ENCODE results near the gene VPS9D1. TPM values are rescaled to one million over a fixed set of nuclear protein-coding genes. Genes with fewer than 3 reads are reported as not detected.

Gene VPS9D1
- total RNA-seq, 4 donors from 2014 or later: 7.1 to 25.0 (median 13.8) TPM

DNA sequence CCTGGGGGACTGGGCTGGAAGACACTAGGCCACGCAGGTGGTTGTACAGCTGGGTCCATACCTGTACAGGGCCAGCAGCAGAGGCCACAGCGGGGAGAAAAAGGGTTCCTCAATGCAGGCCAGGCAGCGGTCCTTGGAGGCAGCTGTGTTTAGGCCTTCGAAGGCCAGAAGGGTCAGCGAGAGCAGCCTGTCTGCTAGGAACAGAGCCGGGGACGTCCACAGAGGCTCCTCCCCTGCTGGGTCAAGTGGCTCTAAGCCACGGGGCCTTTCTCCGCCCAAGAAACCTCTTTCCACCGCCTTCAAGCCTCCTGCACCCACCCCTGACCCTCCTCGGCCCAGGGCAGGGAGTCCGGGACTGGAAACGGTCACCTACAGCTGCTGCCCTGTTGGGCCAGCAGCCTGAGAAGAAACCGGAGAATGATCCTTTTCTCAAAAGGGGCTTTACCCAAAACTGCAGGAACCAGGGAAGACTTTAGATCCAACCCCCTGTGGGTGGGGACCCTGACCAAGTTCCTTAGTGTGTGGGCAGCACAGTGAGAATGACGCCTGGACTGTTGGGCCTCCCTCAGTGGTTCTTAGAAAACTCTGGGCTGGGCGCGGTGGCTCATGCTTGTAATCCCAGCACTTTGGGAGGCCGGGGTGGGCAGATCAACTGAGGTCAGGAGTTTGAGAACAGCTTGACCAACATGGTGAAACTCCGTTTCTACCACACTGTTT, 10.8 kb downstream of the VPS9D1 start:
- Histone ChIP-seq H3K36me3 (peaks cover 0 to 21% (median 0%) of the 10 kb centered on the region in 3 donors), H3K27me3 (peaks cover 0 to 9% (median 0%) of the 10 kb centered on the region in 4 donors), H3K4me3 (no peak overlapping the region), H3K27ac (no peak overlapping the region), H3K9me3 (no peaks in the 10 kb centered on the region), H3K4me1 (peaks cover 7 to 39% (median 14%) of the 10 kb centered on the region in 3 donors)
- no peak for DNase-seq
- 87 to 89% methylated on average over 4 to 8 of the region's 19 CpGs for WGBS, 2 donors
- intact Hi-C loops (cut with DNase I): loop anchor here (5.0 to 10.0 kb wide), 3 partner anchors 47 to 147 kb away; no protein-coding TSS in a partner anchor
- no peak for TF ChIP-seq POLR2A (IDR thresholded peaks at IDR 0.05)
- TF ChIP-seq, protein P1, sequence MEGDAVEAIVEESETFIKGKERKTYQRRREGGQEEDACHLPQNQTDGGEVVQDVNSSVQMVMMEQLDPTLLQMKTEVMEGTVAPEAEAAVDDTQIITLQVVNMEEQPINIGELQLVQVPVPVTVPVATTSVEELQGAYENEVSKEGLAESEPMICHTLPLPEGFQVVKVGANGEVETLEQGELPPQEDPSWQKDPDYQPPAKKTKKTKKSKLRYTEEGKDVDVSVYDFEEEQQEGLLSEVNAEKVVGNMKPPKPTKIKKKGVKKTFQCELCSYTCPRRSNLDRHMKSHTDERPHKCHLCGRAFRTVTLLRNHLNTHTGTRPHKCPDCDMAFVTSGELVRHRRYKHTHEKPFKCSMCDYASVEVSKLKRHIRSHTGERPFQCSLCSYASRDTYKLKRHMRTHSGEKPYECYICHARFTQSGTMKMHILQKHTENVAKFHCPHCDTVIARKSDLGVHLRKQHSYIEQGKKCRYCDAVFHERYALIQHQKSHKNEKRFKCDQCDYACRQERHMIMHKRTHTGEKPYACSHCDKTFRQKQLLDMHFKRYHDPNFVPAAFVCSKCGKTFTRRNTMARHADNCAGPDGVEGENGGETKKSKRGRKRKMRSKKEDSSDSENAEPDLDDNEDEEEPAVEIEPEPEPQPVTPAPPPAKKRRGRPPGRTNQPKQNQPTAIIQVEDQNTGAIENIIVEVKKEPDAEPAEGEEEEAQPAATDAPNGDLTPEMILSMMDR (IDR thresholded peaks at IDR 0.05): no peak

DNA sequence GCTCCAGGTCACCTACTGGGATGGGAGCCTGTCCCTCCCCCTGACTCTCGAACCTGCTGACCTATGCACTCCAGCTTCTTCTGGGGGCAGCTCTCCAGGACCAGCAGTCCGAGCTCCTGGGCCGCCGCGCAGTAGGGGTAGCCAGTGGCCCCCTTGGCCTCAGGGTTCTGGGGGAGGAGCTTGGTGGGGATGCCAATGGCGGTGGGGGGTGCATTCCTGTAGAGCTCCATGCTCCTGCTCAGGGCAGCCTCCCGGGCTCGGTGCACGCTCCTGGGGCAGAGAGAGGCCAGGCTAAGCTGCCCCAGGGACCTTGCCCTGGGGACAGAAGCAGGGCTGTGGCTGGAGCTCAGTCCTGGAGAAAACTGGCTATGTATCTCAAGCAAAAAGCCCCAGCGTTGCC, 11.5 kb downstream of the VPS9D1 start:
- no peak for TF ChIP-seq POLR2A (IDR thresholded peaks at IDR 0.05)
- TF ChIP-seq, protein P1 (IDR thresholded peaks at IDR 0.05): no peak
- Histone ChIP-seq H3K4me1 (peaks cover 7 to 39% (median 14%) of the 10 kb centered on the region in 3 donors), H3K9me3 (no peaks in the 10 kb centered on the region), H3K4me3 (no peak overlapping the region), H3K36me3 (peaks cover 0 to 17% (median 0%) of the 10 kb centered on the region in 3 donors), H3K27ac (no peak overlapping the region), H3K27me3 (peaks cover 0 to 16% (median 0%) of the 10 kb centered on the region in 4 donors)
- intact Hi-C loops (cut with DNase I): loop anchor here (5.0 to 10.0 kb wide), 3 partner anchors 48 to 148 kb away; no protein-coding TSS in a partner anchor
- no CpG with 5 or more reads among the region's 10 CpGs for WGBS, 2 donors
- no peak for DNase-seq

DNA sequence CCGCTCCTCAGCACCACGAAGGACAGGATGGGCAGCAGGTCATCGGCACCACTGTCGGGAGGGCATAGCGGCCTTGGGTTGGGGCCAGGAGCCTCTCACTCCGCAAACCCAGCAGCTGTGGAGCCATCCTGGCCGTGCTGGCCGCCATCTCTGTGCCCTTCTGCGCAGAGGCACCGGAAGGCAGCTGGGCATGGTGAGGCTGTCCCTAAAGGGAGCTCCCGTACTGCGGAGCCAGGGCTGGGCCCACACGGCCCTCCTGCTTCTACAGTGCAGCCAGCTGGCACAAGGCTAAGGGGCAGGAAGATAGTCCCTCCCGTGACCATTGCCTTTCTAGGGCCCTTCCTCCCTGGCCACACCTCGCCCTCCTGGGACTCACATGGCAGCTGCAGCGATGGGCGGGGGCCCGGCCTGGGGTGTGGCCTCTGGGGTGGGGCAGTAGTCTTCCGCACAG, 12.2 kb downstream of the VPS9D1 start:
- Histone ChIP-seq H3K27me3 (peaks cover 0 to 17% (median 0%) of the 10 kb centered on the region in 4 donors), H3K4me3 (no peak overlapping the region), H3K9me3 (no peaks in the 10 kb centered on the region), H3K4me1 (peaks cover 7 to 39% (median 14%) of the 10 kb centered on the region in 3 donors), H3K36me3 (peaks cover 0 to 14% (median 0%) of the 10 kb centered on the region in 3 donors), H3K27ac (no peak overlapping the region)
- intact Hi-C loops (cut with DNase I): loop anchor here (5.0 to 10.0 kb wide), 3 partner anchors 49 to 149 kb away; no protein-coding TSS in a partner anchor
- no peak for DNase-seq
- WGBS, 2 donors: 60% methylated on average over 1 of the region's 19 CpGs; no CpG with 5 or more reads in 1 of the 2 donors
- no peak for TF ChIP-seq POLR2A (IDR thresholded peaks at IDR 0.05)
- TF ChIP-seq, protein P1 (IDR thresholded peaks at IDR 0.05): no peak

DNA sequence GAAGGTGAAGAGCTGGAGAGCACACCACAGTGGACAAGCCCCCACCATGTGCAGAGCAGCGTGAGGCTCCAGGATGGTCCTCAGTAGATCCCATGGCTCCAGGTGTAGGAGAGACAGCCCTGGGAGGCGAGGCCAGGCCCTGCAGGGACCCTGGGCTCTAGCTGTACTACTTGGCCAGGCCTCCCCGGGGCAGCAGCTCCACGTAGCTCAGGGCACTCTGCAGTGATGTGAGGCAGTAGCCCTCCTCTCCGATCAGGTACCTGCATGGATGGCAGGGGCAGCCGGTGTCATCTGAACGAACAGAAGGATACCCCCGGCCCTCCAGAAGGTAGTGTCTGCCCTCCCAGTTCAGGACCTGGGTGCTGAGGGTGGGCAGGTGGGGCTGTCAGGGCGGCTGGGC, 13.0 kb downstream of the VPS9D1 start:
- DNase-seq: no peak
- H3K4me1 ChIP-seq: peaks cover 7 to 35% (median 12%) of the 10 kb centered on the region in 3 donors
- peaks cover 0 to 14% (median 0%) of the 10 kb centered on the region in 3 donors for H3K36me3 ChIP-seq
- intact Hi-C loops (cut with DNase I): loop anchor here (5.0 to 10.0 kb wide), 3 partner anchors 50 to 150 kb away; no protein-coding TSS in a partner anchor
- TF ChIP-seq, protein P1 (IDR thresholded peaks at IDR 0.05): no peak
- TF ChIP-seq POLR2A (IDR thresholded peaks at IDR 0.05): no peak
- no peaks in the 10 kb centered on the region for H3K9me3 ChIP-seq
- no peak overlapping the region for H3K27ac ChIP-seq
- peaks cover 0 to 19% (median 0%) of the 10 kb centered on the region in 4 donors for H3K27me3 ChIP-seq
- WGBS, 2 donors: 80 to 81% methylated on average over 1 to 4 of the region's 9 CpGs
- H3K4me3 ChIP-seq: no peak overlapping the region
